Osteoblast (primary cell): ENCODE results near the gene TRUB2. TPM values are rescaled to one million over a fixed set of nuclear protein-coding genes. Genes with fewer than 3 reads are reported as not detected.

Experiments used
- DNase-seq: peaks from one replicate; pipeline ENCODE4 v3.0.0; 2011; ENCODE audit warnings: low spot score, mixed read lengths; ENCODE audit not compliant: insufficient read length; ENCODE audit errors: missing footprints
- H2AFZ ChIP-seq: 2 replicates; pipeline ENCODE4 v1.6.0; 2011; ENCODE audit warnings: mild to moderate bottlenecking, low read length
- H3K27ac ChIP-seq: 2 replicates; pipeline ENCODE4 v1.5.1; 2011; ENCODE audit warnings: mild to moderate bottlenecking, low read depth, low read length, moderate library complexity
- H3K27me3 ChIP-seq: 2 replicates; pipeline ENCODE4 v1.6.0; 2012; ENCODE audit warnings: mild to moderate bottlenecking, control low read depth, inconsistent platforms, low read length, moderate library complexity; ENCODE audit not compliant: insufficient read depth
- H3K36me3 ChIP-seq: 2 replicates; pipeline ENCODE4 v1.5.1; 2011; ENCODE audit warnings: mild to moderate bottlenecking, low read length, control low read depth, moderate library complexity; ENCODE audit not compliant: insufficient read depth
- H3K4me1 ChIP-seq: 2 replicates; pipeline ENCODE4 v1.5.1; 2011; ENCODE audit warnings: mild to moderate bottlenecking, low read length, control low read depth, moderate library complexity; ENCODE audit not compliant: insufficient read depth
- H3K4me2 ChIP-seq: 2 replicates; pipeline ENCODE4 v1.6.0; 2011; ENCODE audit warnings: mild to moderate bottlenecking, low read length; ENCODE audit not compliant: insufficient read depth
- H3K4me3 ChIP-seq: fragments of 200-600 bp; sonication (generic); 3 replicates; pipeline ENCODE4 v1.5.1; 2012; ENCODE audit warnings: mild to moderate bottlenecking, low read length, inconsistent platforms; ENCODE audit not compliant: insufficient read depth
- H3K79me2 ChIP-seq: 2 replicates; pipeline ENCODE4 v1.6.0; 2012; ENCODE audit warnings: mild to moderate bottlenecking, low read length, control low read depth, inconsistent platforms; ENCODE audit not compliant: insufficient read depth
- H3K9me3 ChIP-seq: 2 replicates; pipeline ENCODE4 v1.5.1; 2011; ENCODE audit warnings: low read depth, low read length, control low read depth
- H4K20me1 ChIP-seq: 2 replicates; pipeline ENCODE4 v1.6.0; 2012; ENCODE audit warnings: mild to moderate bottlenecking, low read length, control low read depth; ENCODE audit not compliant: insufficient read depth
- total RNA-seq: library from RNA; depleted of rRNA; stranded (reverse); fragments of >200 nt; gene quantifications from 2 replicates; pipeline ENCODE4 v1.2.3, GENCODE V29; 2012
- TF ChIP-seq, protein P1 (sequence below): IDR thresholded peaks from 2 replicates; pipeline ENCODE4 v1.5.1; 2011; ENCODE audit warnings: mild to moderate bottlenecking, low read depth, low read length, moderate library complexity; ENCODE audit errors: extremely low read depth

The TRUB2 gene
- total RNA-seq, 1 donor: 16.3 TPM

GRCh38 chr9:128304136-128304970 is 17.9 kb downstream of the TRUB2 start:
- H3K27ac ChIP-seq: peak overlapping the region; percentile 80
- peaks cover 3% of the 10 kb centered on the region for H4K20me1 ChIP-seq
- peak; percentile 85 for DNase-seq
- H3K4me1 ChIP-seq: peaks cover 43% of the 10 kb centered on the region
- H2AFZ ChIP-seq: no peak overlapping the region
- peaks cover 11% of the 10 kb centered on the region for H3K36me3 ChIP-seq
- H3K9me3 ChIP-seq: no peaks in the 10 kb centered on the region
- no peak overlapping the region for H3K4me3 ChIP-seq
- no peaks in the 10 kb centered on the region for H3K79me2 ChIP-seq
- H3K27me3 ChIP-seq: no peaks in the 10 kb centered on the region
- peak overlapping the region; percentile 56 for H3K4me2 ChIP-seq
- TF ChIP-seq, protein P1, sequence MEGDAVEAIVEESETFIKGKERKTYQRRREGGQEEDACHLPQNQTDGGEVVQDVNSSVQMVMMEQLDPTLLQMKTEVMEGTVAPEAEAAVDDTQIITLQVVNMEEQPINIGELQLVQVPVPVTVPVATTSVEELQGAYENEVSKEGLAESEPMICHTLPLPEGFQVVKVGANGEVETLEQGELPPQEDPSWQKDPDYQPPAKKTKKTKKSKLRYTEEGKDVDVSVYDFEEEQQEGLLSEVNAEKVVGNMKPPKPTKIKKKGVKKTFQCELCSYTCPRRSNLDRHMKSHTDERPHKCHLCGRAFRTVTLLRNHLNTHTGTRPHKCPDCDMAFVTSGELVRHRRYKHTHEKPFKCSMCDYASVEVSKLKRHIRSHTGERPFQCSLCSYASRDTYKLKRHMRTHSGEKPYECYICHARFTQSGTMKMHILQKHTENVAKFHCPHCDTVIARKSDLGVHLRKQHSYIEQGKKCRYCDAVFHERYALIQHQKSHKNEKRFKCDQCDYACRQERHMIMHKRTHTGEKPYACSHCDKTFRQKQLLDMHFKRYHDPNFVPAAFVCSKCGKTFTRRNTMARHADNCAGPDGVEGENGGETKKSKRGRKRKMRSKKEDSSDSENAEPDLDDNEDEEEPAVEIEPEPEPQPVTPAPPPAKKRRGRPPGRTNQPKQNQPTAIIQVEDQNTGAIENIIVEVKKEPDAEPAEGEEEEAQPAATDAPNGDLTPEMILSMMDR: no peak

DNA sequence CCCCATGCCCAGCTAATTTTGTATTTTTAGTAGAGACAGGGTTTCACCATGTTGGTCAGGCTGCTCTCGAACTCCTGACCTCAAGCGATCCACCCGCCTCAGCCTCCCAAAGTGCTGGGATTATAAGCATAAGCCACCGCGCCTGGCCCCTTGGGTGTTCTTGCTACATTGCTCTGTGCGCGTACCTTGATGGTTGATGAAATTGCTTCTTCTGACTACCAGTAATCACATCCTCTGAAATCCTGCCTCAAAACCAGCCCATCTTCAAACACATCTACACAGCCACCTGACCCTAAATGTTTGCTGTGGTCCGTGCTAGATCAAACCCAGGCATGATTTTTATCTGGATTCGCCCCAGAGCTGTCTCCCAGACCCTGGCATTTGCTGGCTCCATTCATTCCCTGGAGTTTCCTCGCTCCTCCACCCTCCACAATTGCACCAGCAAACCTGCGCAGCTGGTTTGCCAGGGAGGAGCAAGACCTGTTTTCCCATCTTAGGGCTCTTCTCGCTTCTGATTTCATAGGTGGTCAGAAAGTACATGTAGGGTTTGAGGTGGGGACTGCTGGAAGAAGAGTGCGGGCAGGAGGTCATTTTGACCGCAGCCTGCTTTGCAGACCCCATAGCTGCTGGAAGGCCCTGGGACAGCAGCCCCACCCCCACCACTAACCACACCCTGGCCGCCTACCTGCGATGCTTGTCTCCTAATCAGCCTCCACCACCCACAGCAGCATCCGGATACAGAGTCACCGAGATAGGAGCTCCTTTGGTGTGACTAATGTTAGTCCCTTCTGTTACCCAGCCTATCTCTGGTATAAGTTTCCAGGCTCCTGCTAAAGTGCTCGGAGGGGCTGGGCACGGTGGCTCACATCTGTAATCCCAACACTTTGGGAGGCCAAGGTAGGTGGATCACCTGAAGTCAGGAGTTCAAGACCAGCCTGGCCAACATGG is 23.4 kb downstream of the TRUB2 start:
- no peak overlapping the region for H3K4me3 ChIP-seq
- H4K20me1 ChIP-seq: no peaks in the 10 kb centered on the region
- no peaks in the 10 kb centered on the region for H3K36me3 ChIP-seq
- no peaks in the 10 kb centered on the region for H3K9me3 ChIP-seq
- H3K4me2 ChIP-seq: no peak overlapping the region
- H3K4me1 ChIP-seq: peaks cover 16% of the 10 kb centered on the region
- no peaks in the 10 kb centered on the region for H3K79me2 ChIP-seq
- DNase-seq: no peak
- H3K27ac ChIP-seq: no peak overlapping the region
- H3K27me3 ChIP-seq: no peaks in the 10 kb centered on the region
- TF ChIP-seq, protein P1: no peak
- H2AFZ ChIP-seq: no peak overlapping the region

DNA sequence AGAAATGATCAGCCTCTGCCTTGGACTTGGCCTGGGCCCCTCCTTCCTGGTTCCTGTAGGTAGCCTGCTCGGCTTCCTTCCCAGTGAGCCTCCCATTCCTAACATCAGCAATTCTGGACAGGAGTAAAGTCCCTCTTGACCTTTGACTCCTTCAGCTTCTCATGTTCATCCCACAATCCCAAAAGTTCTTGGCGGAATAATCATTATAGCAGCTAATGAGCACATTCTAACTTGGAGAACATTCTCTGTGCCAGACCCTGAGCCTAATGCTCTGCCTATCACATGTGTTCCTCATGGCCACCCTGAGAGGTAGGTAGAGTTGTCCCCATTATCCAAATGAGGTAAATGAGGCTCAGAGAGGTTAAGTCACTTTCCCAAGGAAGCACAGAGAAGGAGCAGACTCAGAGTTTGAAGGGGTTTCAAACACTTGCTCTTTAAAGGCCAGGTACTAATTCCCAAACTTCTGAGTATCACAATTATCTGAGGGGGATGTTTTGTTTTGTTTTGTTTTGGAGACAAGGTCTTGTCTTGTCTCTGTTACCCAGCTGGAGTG is 24.9 kb downstream of the TRUB2 start:
- H3K4me3 ChIP-seq: no peak overlapping the region
- H3K9me3 ChIP-seq: no peaks in the 10 kb centered on the region
- H3K27ac ChIP-seq: no peak overlapping the region
- H3K79me2 ChIP-seq: no peaks in the 10 kb centered on the region
- no peak overlapping the region for H2AFZ ChIP-seq
- H3K36me3 ChIP-seq: peaks cover 4% of the 10 kb centered on the region
- H3K4me2 ChIP-seq: no peak overlapping the region
- DNase-seq: no peak
- TF ChIP-seq, protein P1: no peak
- no peaks in the 10 kb centered on the region for H3K27me3 ChIP-seq
- H4K20me1 ChIP-seq: no peaks in the 10 kb centered on the region
- peaks cover 13% of the 10 kb centered on the region for H3K4me1 ChIP-seq
